ENCODE measurements around the gene SNAP23. TPM values are rescaled to one million over a fixed set of nuclear protein-coding genes. Genes with fewer than 3 reads are reported as not detected.

SNAP23 gene
- total and polyA plus RNA-seq, 2 of the 8 experiments (the other 6 are each of a cell fraction or from before 2014, with no cell fraction given): 58.0 to 72.8 TPM

DNA sequence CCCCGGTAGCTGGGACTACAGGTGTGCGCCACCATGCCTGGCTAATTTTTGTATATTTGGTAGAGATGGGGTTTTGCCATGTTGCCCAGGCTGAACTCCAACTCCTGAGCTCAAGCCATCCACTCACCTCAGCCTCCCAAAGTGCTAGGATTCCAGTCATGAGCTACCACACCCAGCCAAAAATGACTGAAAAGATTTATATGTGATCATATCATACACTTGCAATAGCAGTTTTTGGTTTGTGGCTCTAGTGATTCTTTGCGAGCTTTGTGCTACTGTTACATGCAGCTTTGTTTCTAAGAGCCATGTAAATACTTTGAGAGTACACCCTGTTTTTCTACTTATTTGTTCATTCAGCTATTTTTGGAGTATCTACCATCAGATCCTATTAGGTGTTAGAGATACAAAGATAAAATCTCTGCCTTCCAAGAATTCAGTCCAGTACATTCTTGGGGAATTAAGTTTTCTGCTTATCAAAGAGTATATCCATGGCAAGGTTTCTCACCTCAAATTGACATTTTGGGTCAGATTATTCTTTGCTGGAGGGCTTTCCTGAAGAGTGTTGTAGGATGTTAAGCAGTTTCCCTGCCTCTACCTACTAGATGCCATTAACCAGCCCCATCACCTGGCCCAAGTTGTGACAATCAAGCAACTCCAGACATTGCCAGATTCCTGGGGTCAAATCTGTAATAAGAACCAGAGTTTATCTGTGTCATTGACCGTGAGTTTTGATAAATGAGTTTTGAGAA lies 15.0 kb downstream of the SNAP23 start:
- no peak overlapping the region for H4K5ac ChIP-seq (ENCODE audit: insufficient read length, low read depth, low read length)
- ChIA-PET POLR2A (ENCODE audit: partially characterized antibody) (interaction anchor here (0.9 to 1.8 kb wide), 3 partner anchors 9 to 36 kb away, joined by 3 to 4 read pairs (median 3); no protein-coding TSS in a partner anchor), CTCF (ENCODE audit: partially characterized antibody) (interaction anchor here (0.6 to 0.9 kb wide), 2 partner anchors 97 to 130 kb away, joined by 4 to 6 read pairs; no protein-coding TSS in a partner anchor)
- H2AK5ac ChIP-seq (ENCODE audit: low read depth, low read length): no peak overlapping the region
- peaks cover 0 to 2% of the 10 kb centered on the region in 2 experiments for H4K20me1 ChIP-seq (replicated peaks in 1 of 2; ENCODE audit: control insufficient read depth in 1 of 2, insufficient read depth in 2 of 2, low read length in 2 of 2)
- no peak overlapping the region for H3K56ac ChIP-seq (replicated peaks; ENCODE audit: insufficient read length, low read depth, low read length)
- H2BK12ac ChIP-seq (ENCODE audit: low read depth, low read length): no peak overlapping the region
- no peak overlapping the region for H4K91ac ChIP-seq (replicated peaks; ENCODE audit: insufficient read length, low read length)
- no peak overlapping the region for H3K18ac ChIP-seq (ENCODE audit: extremely low read depth, low read length)
- FAIRE-seq (no peak), DNase-seq (ENCODE audit: low read depth in 1 of 2, low spot score in 2 of 2) (no peak)
- no peak overlapping the region for H2BK15ac ChIP-seq (ENCODE audit: low read length)
- no peak overlapping the region for H3K4me2 ChIP-seq (ENCODE audit: insufficient read depth in 1 of 2, low read depth in 2 of 2, low read length in 2 of 2)
- H3K79me2 ChIP-seq (ENCODE audit: control insufficient read depth in 1 of 2, insufficient read depth in 2 of 2, low read length in 2 of 2): peaks cover 0 to 13% of the 10 kb centered on the region in 2 experiments; a peak in 1 of 4 replicates
- no peak overlapping the region for H2BK120ac ChIP-seq (replicated peaks; ENCODE audit: low read depth, low read length)
- peaks cover 0 to 15% (median 3%) of the 10 kb centered on the region in 4 experiments; a peak in 5 of 8 replicates for H3K36me3 ChIP-seq (ENCODE audit: control insufficient read depth in 2 of 4, insufficient read depth in 4 of 4, low read length in 3 of 4)
- no peak overlapping the region for H3K14ac ChIP-seq (ENCODE audit: insufficient read length)
- peaks cover 5% of the 10 kb centered on the region for H3K79me1 ChIP-seq (ENCODE audit: low read depth, low read length)
- no peak overlapping the region for H4K8ac ChIP-seq (ENCODE audit: extremely low read depth, insufficient read depth, low read length)
- H3K9ac ChIP-seq (replicated peaks in 1 of 4; ENCODE audit: extremely low read depth in 1 of 4, low read depth in 3 of 4, low read length in 3 of 4): no peak overlapping the region
- no peak for TF ChIP-seq SIRT6 (IDR thresholded peaks at IDR 0.05; ENCODE audit: low read length)
- TF ChIP-seq, protein P1, sequence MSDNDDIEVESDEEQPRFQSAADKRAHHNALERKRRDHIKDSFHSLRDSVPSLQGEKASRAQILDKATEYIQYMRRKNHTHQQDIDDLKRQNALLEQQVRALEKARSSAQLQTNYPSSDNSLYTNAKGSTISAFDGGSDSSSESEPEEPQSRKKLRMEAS (IDR thresholded peaks at IDR 0.05): no peak
- no peak for TF ChIP-seq NANOG (IDR thresholded peaks at IDR 0.05; ENCODE audit: insufficient read depth, low read depth, low read length, poor library complexity, severe bottlenecking)
- TF ChIP-seq TAF7 (optimal IDR thresholded peaks at IDR 0.05; ENCODE audit: borderline replicate concordance, low read depth, low read length): no peak
- no peak for TF ChIP-seq KDM1A (IDR thresholded peaks at IDR 0.05; ENCODE audit: borderline replicate concordance, low read length)
- TF ChIP-seq HDAC6 (IDR thresholded peaks at IDR 0.05; ENCODE audit: low read depth, low read length): no peak
- no peak for TF ChIP-seq YY1 (IDR thresholded peaks at IDR 0.05; ENCODE audit: low read depth, low read length)
- TF ChIP-seq EGR1 (IDR thresholded peaks at IDR 0.05; ENCODE audit: borderline replicate concordance, low read depth, low read length): no peak
- TF ChIP-seq CBX5 (IDR thresholded peaks at IDR 0.05; ENCODE audit: low read depth, low read length): no peak
- H3K27ac ChIP-seq (ENCODE audit: low read depth, low read length): no peak overlapping the region
- H3K4me3 ChIP-seq (ENCODE audit: extremely low read depth in 1 of 4, insufficient read depth in 2 of 4, low read depth in 3 of 4, low read length in 4 of 4): no peak overlapping the region
- no peaks in the 10 kb centered on the region for H3K23me2 ChIP-seq (ENCODE audit: low read depth, low read length)
- H2BK20ac ChIP-seq (ENCODE audit: low read length): no peak overlapping the region
- H2BK5ac ChIP-seq (ENCODE audit: low read depth, low read length): no peak overlapping the region
- H3K9me3 ChIP-seq (ENCODE audit: insufficient read depth in 2 of 2, low read depth in 1 of 2, low read length in 1 of 2): no peaks in the 10 kb centered on the region
- WGBS, 2 experiments (ENCODE audit: extremely low coverage in 1 of 2, insufficient coverage in 1 of 2, insufficient read length in 1 of 2, insufficient replicate concordance in 2 of 2, low coverage in 1 of 2, low lambda C conversion rate in 2 of 2, missing lambda C conversion rate in 1 of 2): 86% methylated on average over 4 of the region's 4 CpGs; no CpG with 5 or more reads in 1 of the 2 experiments
- H3K27me3 ChIP-seq (replicated peaks in 1 of 4; ENCODE audit: control insufficient read depth in 3 of 4, extremely low read depth in 1 of 4, insufficient read depth in 3 of 4, low read length in 3 of 4): no peaks in the 10 kb centered on the region
- no peak overlapping the region for H3K4ac ChIP-seq (replicated peaks; ENCODE audit: insufficient read length, low read depth, low read length)
- H3K4me1 ChIP-seq (replicated peaks in 1 of 4; ENCODE audit: control insufficient read depth in 3 of 4, insufficient read depth in 4 of 4, low read length in 3 of 4): no peaks in the 10 kb centered on the region
- H2AFZ ChIP-seq (ENCODE audit: low read length): no peak overlapping the region
- no peak overlapping the region for H3K23ac ChIP-seq (ENCODE audit: insufficient read length)

Measured in H1 (cell line).